GM21717 (cell line): ENCODE data around the gene APOBEC3A.
"Not testable (repeated sequence)": the region's sequence is repeated elsewhere in the genome, so short reads cannot be mapped to it uniquely, and the experiment has no call there.

ENCODE experiments used
- ATAC-seq: cut with Tn5 transposase; IDR thresholded peaks from one replicate; pipeline ENCODE4 v1.9.1; 2021; ENCODE audit warnings: mild to moderate bottlenecking, moderate library complexity; ENCODE audit not compliant: unreplicated experiment

The APOBEC3A gene

DNA sequence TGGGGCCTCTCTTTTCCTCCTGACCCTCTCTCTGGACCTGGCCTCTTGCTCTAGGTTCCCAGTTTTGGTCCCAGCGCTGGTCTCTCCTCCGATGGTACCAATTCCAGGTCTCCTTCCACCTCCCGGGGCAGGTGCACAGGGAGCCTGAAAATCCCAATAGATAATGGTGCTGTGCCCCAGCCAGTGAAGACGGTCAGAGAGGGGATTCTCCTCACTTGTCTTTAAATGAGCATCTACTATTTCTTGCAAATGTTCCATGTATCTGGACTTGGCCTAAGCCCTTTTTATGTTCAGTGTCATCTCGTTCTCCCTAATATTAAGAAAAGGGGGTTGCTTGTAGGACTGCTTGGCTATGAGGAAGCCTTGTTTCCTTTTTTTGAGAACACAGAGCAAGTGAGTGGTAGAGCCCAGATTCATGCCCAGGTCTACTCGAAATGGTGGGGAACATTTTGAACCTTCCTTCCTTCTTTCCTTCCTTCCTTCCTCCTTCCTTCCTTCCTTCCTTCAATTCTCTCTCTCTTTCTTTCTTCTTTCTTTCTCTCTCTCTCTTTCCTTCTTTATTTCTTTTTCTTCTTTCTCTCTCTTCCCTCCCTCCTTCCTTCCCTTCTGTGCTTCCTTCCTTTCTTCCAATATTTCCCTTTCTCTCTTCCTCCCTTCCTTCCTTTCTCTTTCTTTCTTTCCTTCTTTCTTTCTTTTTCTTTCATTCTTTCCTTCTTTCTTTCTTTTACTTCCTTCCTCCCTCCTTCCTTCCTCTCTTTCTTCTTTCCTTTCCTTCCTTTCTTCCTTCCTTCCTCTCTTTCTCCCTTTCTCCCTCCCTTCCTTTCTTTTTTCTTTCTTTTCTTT lies 620 bp downstream of the APOBEC3A start:
- no peak for ATAC-seq

DNA sequence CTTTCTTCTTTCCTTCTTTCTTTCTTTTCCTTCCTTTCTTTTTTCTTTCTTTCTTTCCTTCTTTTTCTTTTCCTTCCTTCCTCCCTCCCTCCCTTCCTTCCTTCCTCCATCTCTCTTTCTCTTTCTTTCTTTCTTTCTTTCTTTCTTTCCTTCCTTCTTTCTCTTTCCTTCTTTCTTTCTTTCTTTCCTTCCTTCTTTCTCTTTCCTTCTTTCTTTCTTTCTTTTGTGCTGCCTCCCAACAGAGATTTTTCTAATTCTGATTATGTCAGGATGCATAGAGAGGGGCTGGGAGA lies 1.2 kb downstream of the APOBEC3A start:
- ATAC-seq, result not testable (repeated sequence)

DNA sequence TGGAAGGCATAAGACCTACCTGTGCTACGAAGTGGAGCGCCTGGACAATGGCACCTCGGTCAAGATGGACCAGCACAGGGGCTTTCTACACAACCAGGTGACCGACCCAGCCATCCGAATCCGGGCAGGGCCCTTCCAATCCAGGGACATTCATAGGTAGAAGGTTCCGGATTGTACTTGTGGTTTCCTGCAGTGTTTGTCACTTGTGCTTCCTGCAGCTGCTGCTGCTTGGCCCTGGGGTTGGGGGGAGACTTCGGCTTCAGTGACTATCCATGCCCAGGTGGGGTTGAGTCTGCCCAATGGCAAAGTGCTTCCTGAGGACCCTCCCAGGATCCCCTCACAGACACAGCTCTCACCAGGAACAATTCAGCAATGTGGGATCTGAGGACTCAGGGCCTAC lies 2.2 kb downstream of the APOBEC3A start:
- no peak for ATAC-seq

DNA sequence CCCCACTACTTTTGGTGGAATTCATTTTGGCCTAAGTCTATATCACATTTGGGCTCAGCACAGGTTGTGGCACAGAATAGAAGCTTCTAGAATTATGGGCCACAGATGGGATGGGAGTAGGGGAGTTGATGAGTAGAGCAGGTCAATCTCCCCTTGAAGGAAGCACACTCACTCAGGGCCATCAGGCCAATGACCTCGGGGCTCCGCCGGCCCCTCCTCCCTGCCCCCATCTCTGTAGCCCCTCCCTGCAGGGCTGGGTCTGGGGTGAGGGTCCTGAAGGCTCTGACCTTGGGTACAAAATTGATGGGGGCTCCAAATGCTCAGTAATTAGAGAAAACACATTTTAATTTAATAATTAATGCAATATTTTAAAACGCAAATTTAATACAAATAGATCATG lies 3.3 kb downstream of the APOBEC3A start:
- not testable (repeated sequence) for ATAC-seq

DNA sequence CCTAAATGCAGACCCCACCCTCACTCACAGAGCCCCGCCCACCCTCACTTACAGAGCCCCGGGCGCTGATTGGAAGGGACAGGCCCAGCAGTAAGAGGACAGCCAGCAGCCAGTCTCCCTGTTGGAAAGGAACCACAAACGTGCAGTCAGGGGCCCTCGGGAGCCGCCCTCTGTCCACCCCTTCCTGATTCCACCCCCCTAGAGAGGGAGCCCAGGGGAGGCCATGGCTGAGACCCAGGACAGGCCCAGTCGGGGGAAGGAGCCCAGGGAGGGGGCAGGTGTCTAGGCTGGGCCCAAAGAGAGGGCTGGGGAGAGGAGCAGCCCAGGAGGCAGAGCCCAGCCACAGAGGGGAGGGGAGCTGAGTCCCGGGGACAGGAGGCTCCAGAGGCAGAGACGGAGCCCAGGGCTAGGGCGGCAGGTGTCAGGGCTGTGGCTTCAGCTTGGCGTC lies 5.9 kb downstream of the APOBEC3A start:
- not testable (repeated sequence) for ATAC-seq

DNA sequence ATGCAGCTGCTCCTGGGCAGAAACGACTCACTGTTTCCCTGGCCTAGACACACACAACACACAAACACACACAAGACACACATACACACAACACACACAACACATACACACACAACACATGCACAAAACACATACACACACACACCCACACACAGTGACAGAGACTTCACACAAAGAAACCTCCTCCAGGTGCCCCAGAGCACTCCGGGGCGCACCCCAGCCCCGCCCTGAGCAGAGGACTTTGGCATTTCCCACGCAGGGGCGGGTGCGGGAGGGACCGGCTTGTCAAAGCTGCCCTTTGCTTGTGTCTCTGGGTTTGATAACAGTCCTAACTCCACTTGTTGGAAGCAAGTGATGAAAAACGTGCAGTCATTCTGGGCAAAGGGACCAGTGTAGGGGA lies 6.5 kb downstream of the APOBEC3A start:
- no peak for ATAC-seq

DNA sequence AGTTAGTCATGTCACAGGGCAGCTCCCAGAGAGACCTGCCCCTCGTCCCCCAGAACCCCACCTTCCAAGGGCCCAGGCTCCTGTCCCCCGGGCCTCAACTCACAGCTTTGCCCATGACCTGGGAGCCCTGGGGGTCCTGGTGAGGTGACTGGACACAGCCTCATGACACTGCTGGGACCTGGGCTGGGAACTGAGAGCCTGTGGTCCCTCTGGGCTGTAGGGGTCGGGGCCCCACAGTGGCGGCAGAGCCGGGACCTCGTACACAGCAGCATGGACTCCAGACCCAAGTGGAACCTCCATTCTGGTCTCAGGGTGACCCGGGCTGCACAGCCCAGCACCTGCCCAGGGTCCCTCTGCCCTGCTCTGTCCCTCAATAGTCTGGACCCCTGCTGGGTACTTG lies 6.9 kb downstream of the APOBEC3A start:
- ATAC-seq, result no peak

DNA sequence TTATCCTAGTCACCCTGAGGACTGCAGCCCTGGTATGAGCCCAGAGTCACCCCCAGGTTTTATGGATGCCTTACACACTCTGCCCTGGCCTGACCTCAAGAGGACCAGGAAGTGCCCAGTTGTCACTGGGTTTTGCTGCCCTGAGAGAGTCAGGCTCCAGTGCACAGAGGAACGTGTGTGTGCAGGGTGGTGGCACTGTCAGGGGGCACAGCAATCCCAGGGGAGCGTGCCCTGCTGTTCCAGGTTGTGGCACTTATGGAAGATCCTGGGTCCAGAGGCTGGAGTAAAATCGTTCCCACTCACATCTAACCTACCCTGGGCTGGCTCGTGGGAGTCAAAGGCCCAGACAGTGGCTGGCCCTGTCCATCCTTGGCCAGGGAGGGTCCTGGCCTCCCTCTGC lies 7.6 kb downstream of the APOBEC3A start:
- no peak for ATAC-seq

DNA sequence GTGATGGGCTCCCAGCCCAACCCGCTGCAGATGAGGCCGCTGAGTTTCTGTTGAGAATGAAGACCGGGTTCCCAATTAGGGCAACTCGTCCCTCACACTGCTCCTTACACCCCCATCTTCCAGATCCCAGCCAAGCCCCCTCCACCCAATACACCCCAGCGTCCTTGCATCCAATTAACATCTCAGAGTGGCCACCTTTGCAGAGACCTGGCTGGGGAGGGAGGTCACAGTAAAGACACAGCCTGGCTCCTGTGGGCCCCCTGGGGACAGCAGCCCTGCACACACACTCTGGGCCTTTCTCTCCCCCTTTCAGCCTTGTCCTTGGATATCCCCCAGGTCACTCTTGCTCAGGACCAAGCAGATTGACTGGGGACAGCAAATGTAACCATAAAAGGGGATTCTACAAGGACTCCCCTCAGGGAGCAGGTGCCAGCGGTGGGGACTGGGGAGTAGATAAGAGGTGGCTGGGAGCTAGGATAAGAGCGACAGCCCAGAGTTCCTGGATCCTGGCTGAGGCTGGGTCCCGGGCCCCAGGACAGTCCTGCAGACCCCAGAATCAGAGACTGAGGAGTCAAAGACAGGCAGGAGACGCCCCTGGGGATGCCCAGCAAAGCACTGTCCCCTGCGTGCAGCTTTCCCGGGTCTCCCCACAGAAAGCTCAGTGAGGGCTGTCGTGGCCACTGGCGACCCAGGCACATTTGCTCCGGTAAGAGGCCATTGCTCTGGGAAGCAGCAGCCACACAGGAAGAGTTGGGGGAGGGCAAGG lies 8.4 kb downstream of the APOBEC3A start:
- no peak for ATAC-seq

DNA sequence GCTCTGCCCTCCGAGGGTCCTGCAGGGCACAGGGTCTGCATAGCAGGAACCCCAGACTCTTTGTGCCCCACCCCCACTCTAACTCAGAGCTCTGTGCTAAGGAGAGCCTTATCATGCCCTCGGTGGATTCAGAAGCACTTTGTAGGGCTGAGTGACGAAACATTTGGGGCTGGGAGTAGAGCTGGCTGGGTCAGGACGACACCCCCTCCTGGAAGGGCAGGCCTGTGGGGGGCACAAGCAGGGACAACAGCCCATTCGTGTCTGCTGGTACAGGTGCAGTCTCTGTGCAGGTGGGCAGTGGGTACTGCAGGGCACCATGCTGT lies 8.9 kb downstream of the APOBEC3A start:
- no peak for ATAC-seq

DNA sequence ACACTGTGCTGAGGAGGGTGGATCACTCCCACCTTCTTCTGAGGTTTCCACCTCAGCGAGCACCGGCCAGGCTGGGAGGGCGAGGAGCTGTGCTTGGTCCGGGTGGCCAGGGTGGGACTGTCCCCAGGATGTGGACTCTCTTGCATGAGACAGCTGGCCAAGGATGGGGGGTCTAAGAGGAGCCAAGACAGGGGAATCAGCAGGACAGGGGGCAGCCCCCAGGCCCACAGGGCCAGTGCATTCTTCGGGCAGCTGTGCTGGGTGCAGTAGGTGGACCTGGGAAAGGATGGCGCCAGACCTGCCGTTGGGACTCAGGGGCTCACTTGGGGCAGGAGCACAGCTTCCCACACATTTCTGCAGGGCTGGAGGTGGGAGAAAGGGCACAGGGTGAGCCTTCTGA lies 9.5 kb downstream of the APOBEC3A start:
- ATAC-seq, result no peak

DNA sequence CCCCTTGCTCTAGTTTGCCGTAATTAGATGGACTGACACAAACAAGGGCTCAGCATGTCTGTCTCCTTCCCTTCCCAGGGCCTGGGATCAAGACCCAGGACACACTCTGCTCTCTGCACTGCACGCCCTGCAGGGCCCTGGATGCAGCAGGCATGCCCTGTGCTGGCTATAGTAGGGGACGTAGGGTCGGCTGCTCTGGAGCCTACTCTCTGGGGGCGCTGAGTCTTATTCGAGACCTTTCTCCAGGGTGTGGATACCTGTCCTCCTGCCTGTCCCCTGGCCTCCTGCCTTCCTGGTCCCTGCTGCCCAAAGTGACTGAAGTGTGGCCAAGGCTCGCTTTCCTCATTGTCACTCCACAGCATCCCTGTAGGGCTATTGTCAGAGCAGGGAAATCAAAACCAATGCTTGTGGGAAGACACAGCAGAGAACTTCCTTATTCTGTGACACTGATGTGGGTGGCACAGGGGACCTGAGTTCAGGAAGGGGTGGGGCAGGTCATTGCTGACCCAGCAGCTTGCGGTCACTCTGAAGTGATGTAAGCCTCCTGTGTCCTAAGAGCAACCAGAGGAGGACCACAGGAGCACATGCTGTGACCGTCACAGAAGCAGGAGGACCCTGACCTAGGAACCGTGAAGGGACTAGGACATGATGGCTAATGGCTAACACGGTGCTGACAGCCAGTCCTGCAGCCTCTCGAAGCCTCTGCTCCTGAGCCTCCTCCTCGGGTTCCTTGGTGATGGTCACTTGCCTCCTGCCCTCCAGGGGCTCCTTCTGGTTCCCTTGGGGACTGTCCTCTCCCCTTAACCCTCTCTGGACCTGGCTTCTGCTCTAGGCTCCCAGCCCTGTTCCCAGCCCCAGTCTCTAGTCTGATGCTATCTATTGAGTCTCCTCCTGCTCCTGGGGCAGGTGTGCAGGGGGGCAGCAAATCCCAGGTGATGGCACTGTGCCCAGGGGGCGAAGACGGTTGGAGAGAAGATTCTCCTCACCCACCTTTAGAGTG lies 10.3 kb downstream of the APOBEC3A start:
- ATAC-seq, result no peak

DNA sequence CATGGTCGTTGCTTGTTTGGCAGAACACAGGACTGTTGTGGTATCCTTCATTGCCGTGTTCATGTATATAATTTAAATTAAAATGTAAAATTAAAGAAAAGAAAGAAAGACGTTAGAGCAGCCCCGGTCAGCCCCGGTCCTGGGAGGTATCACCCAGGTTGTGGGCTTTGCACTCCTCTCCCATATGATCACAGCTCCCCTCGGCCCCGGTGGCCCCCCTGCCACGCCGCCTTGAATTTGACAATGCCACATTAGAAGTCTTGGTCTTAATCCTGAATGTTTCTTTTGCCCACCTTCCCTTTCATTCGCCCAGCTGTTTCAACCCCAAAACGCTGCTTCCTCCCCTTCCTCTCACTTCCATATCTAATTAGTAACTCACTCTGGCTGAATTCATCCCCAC lies 11.4 kb downstream of the APOBEC3A start:
- no peak for ATAC-seq

DNA sequence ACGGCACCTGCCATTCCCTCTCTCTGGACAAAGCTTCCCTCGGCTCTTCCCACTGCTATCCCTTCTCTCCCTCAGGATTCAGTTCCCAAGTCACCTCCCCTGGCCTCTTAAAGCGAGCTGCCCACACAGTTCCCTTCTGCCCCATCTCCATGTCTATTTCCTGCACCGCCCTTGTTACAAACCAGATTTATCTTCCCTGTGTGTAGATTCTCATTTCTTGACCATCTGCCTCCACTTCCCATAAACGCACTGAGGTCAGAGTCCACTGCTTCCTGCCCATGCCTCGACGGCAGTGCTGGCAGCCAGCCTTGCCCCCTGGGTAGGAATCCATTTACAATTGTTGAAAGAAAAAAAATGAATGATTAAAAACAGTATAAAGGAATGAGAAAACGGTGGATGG lies 13.1 kb downstream of the APOBEC3A start:
- no peak for ATAC-seq

DNA sequence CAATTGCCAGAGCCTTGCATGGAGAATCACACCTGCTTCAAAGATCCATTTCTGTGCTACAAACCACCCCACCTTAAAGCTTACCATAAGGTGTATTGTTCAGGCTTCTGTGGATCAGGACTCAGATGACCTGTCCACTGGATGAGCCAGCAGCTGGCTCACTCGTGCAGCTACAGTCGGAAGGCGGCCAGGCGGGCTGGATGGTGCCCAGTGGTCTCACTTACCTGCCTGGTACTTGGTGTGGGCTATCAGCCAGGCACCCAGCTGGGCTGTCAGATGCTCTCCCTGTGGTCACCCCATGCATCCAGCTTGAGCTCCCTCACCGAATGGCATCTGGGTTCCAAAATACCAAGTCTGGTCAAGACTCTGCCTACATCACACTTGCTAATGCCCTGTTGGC lies 13.8 kb downstream of the APOBEC3A start:
- ATAC-seq, result no peak

DNA sequence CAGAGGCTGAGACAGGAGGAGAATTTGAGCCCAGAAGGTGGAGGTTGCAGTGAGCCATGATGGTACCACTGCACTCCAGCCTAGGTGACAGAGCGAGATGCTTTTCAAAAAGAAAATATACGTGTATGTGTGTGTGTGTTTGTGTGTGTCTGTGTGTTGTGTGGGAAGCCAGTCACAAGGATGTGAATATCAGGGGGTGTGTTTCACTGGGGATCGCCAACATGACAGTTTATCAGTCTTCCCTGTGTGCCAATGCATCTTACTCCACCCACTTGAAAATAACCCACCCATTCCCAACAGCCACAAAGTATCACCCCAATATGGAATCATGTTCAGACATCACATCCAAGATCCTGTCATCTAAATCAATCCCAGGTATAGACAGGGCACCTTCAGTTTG lies 14.4 kb downstream of the APOBEC3A start:
- no peak for ATAC-seq

DNA sequence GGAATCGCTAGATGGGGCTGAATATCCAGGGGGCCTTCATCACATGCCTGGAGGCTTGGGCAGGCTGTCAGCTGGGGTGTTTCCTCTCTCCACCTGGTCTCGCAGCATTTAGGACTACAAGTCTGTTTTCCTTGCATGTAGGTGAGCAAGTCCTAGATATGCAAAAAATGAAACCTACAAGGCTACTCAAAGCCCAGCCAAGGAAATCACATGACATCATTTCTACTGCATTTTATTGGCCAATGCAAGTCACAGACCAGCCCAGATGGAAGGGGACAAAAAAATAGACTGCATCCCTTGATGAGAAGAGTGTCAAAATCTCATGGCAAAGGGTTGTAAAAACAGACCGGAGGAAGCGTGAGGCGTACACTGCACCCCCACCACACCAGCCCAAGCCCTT lies 15.1 kb downstream of the APOBEC3A start:
- no peak for ATAC-seq

DNA sequence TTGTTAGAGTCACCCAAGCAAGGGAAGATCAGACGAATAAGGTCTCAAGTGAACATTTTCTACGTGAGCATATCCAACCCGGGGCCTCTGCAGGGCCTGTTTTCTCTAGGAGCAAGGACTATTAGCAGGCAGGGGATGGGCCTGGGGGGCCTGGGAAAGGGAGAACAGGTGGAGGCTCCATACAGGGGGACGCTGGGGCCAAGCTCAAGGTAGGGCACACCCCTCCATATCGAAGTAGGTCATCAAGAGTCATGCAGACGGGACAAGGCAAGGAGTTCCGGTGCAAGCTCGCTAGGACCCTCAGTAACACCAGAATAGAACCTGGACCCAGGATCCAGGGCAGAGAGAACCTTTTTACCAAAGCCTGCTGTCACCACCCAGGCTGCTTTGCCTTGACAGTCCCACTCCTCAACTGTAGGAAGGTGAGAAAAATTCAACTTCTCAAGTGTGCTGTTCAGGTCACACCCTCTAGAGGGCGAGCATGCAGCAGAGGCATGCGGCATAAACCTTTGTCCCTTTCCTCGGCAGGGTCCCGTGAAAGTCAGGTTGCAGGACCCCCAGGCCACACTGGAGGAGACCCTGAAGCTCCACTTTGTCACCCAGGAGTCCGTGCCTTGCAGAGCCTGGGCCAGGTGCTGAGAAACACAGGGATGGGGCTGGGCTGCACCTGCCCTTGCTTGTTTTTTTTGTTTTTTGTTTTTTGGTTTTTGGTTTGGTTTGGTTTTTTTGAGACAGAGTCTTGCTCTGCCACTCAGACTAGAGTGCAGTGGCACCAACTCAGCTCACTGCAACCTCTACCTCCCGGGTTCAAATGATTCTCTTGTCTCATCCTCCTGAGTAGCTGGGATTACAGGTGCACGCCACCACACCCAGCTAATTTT lies 16.1 kb downstream of the APOBEC3A start:
- ATAC-seq, result no peak

DNA sequence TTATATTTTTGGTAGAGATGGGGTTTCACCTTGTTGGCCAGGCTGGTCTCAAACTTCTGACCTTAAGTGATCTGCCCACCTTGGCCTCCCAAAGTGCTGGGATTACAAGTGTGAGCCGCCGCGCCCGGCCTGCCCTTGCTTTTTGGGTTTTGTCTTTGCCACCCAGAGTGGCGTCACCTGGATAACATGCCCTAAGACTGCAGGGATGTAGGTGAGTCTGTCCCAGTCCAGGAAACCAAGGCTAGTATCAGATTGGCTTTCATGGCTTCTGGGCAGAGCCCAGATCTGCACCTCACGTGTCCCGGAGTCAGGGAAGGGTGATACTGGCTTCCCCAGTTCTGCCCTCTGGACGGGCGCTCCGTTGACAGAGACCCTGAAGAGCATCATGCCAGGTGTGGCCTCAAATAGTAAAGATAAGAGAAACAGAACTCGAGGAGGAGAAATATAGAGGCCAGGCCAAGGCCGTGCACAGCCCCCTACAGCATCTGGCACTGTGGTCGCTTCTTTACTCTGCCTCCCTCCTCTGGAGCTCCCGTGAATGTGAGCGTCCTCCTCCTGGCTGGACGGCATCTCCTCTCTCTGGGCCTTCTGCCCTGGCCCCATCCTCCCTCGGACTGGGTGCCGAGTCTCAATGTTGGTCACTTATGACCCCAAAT lies 16.9 kb downstream of the APOBEC3A start:
- no peak for ATAC-seq

DNA sequence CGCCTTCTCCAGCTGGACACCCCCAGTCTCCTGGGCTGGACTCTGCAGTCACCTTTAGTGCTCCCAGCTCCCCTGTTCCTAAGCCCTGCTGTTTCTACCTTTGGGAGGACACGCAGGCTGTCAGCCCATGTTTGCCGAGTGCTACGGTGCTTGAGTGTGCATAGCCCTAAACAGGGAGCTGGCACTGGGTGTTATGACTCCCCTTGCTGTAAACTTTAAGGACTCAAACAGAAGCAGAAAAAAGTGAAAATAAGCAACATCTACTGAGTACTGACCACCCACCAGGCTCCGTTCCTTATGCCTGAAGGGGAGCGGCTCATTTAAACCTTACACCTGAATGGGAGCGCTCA lies 17.4 kb downstream of the APOBEC3A start:
- ATAC-seq, result no peak
